Measurements from ENCODE around the gene SF3A1. TPM values are rescaled to one million over a fixed set of nuclear protein-coding genes. Genes with fewer than 3 reads are reported as not detected.

SF3A1 gene
- total RNA-seq, 4 donors from 2014 or later, result 52.8 to 193 (median 135) TPM

GRCh38 chr22:30371321-30371720 lies 14.6 kb upstream of the SF3A1 start:
- H3K27ac ChIP-seq, result no peak overlapping the region
- DNase-seq, result no peak
- no peak overlapping the region for H3K4me3 ChIP-seq (replicated peaks in 1 of 3)
- H3K27me3 ChIP-seq, result no peaks in the 10 kb centered on the region
- TF ChIP-seq CTCF (IDR thresholded peaks at IDR 0.05) (no peak), POLR2A (IDR thresholded peaks at IDR 0.05) (no peak)
- H3K9me3 ChIP-seq, result no peaks in the 10 kb centered on the region
- no peaks in the 10 kb centered on the region for H3K4me1 ChIP-seq
- no peaks in the 10 kb centered on the region for H3K36me3 ChIP-seq
- intact Hi-C loops (cut with DNase I), result no loop called here
- 80 to 86% methylated on average over 2 to 6 of the region's 9 CpGs for WGBS, 2 donors

- WGBS, 2 donors, result 76 to 82% methylated on average over 18 to 19 of the region's 19 CpGs
- no peaks in the 10 kb centered on the region for H3K9me3 ChIP-seq
- no peak overlapping the region for H3K4me3 ChIP-seq (replicated peaks in 1 of 3)
- DNase-seq, result no peak
- intact Hi-C loops (cut with DNase I), result no loop called here
- no peaks in the 10 kb centered on the region for H3K4me1 ChIP-seq
- no peaks in the 10 kb centered on the region for H3K36me3 ChIP-seq
- H3K27ac ChIP-seq, result no peak overlapping the region
- H3K27me3 ChIP-seq, result no peaks in the 10 kb centered on the region
- TF ChIP-seq CTCF (IDR thresholded peaks at IDR 0.05) (no peak), POLR2A (IDR thresholded peaks at IDR 0.05) (no peak)
These were observed 14.0 kb upstream of the SF3A1 start for GRCh38 chr22:30370641-30371230.

- 86 to 91% methylated on average over 9 of the region's 9 CpGs for WGBS, 2 donors
- H3K9me3 ChIP-seq, result no peaks in the 10 kb centered on the region
- H3K4me1 ChIP-seq, result no peaks in the 10 kb centered on the region
- H3K27ac ChIP-seq, result no peak overlapping the region
- H3K36me3 ChIP-seq, result no peaks in the 10 kb centered on the region
- TF ChIP-seq POLR2A (IDR thresholded peaks at IDR 0.05) (no peak), CTCF (IDR thresholded peaks at IDR 0.05) (no peak)
- DNase-seq, result no peak
- no peaks in the 10 kb centered on the region for H3K27me3 ChIP-seq
- H3K4me3 ChIP-seq (replicated peaks in 1 of 3), result no peak overlapping the region
- intact Hi-C loops (cut with DNase I), result no loop called here
These were observed 11.7 kb upstream of the SF3A1 start for GRCh38 chr22:30368420-30368819.

- no peak overlapping the region for H3K4me3 ChIP-seq (replicated peaks in 1 of 3)
- 95 to 98% methylated on average over 7 to 15 of the region's 18 CpGs for WGBS, 2 donors
- intact Hi-C loops (cut with DNase I), result no loop called here
- no peaks in the 10 kb centered on the region for H3K27me3 ChIP-seq
- no peak overlapping the region for H3K27ac ChIP-seq
- no peaks in the 10 kb centered on the region for H3K9me3 ChIP-seq
- no peak for TF ChIP-seq POLR2A (IDR thresholded peaks at IDR 0.05)
- TF ChIP-seq CTCF (IDR thresholded peaks at IDR 0.05), result no peak
- H3K4me1 ChIP-seq, result no peaks in the 10 kb centered on the region
- no peaks in the 10 kb centered on the region for H3K36me3 ChIP-seq
- no peak for DNase-seq
These were observed 9.2 kb upstream of the SF3A1 start for GRCh38 chr22:30365891-30366290.

GRCh38 chr22:30362651-30363281 lies 6.1 kb upstream of the SF3A1 start:
- DNase-seq, result no peak
- H3K4me3 ChIP-seq (replicated peaks in 1 of 3), result no peak overlapping the region
- H3K9me3 ChIP-seq, result no peaks in the 10 kb centered on the region
- H3K4me1 ChIP-seq, result peaks cover 0 to 2% of the 10 kb centered on the region in 2 donors
- intact Hi-C loops (cut with DNase I), result no loop called here
- H3K27ac ChIP-seq, result no peak overlapping the region
- TF ChIP-seq POLR2A (IDR thresholded peaks at IDR 0.05) (no peak), CTCF (IDR thresholded peaks at IDR 0.05) (no peak)
- H3K27me3 ChIP-seq, result no peaks in the 10 kb centered on the region
- 79 to 81% methylated on average over 7 of the region's 7 CpGs for WGBS, 2 donors
- no peaks in the 10 kb centered on the region for H3K36me3 ChIP-seq
